Fibroblast of lung (primary cell): ENCODE results near the gene APBB2. TPM values are rescaled to one million over a fixed set of nuclear protein-coding genes. Genes with fewer than 3 reads are reported as not detected.
A peak's percentile ranks its signal among the peaks of the same experiment; 100 is the strongest.

Experiments used
- DNase-seq, 2 donors: peaks; one replicate each; pipeline versions ENCODE4 v3.0.0 to v3.0.0-alpha.2; 2010; ENCODE audit warnings: low read depth in 2 of 2
- H2AFZ ChIP-seq: 2 replicates; pipeline ENCODE4 v1.5.1; 2012; ENCODE audit warnings: low read length, control low read depth, inconsistent platforms
- H3K27ac ChIP-seq: 2 replicates; pipeline ENCODE4 v1.5.1; 2011; ENCODE audit warnings: low read length, control low read depth; ENCODE audit not compliant: insufficient read depth
- H3K27me3 ChIP-seq: 2 replicates; pipeline ENCODE4 v1.5.1; 2011; ENCODE audit warnings: mild to moderate bottlenecking, low read length; ENCODE audit not compliant: control insufficient read depth, insufficient read depth
- H3K36me3 ChIP-seq: 2 replicates; pipeline ENCODE4 v1.5.1; 2011; ENCODE audit warnings: low read length; ENCODE audit not compliant: control insufficient read depth, insufficient read depth
- H3K4me1 ChIP-seq: 2 replicates; pipeline ENCODE4 v1.5.1; 2011; ENCODE audit warnings: low read length; ENCODE audit not compliant: control insufficient read depth, insufficient read depth; ENCODE audit errors: extremely low read depth
- H3K4me2 ChIP-seq: 2 replicates; pipeline ENCODE4 v1.5.1; 2011; ENCODE audit warnings: low read length, control low read depth; ENCODE audit not compliant: insufficient read depth; ENCODE audit errors: extremely low read depth
- H3K4me3 ChIP-seq, 4 experiments: fragments of 200-600 bp in 1 of 4; sonication (generic) in 1 of 4; replicated peaks in 1 of 4; 2 replicates each; pipeline ENCODE4 v1.5.1; 2011 to 2016; ENCODE audit warnings: low read length in 4 of 4, low read depth in 3 of 4, mild to moderate bottlenecking in 3 of 4, control low read depth in 2 of 4, inconsistent platforms in 1 of 4, mixed read lengths in 1 of 4; ENCODE audit not compliant: insufficient read depth in 1 of 4; ENCODE audit errors: control extremely low read depth in 1 of 4
- H3K79me2 ChIP-seq: 2 replicates; pipeline ENCODE4 v1.5.1; 2012; ENCODE audit warnings: mild to moderate bottlenecking, low read length, inconsistent platforms; ENCODE audit not compliant: control insufficient read depth, insufficient read depth
- H3K9ac ChIP-seq: 2 replicates; pipeline ENCODE4 v1.5.1; 2011; ENCODE audit warnings: mild to moderate bottlenecking, low read length, control low read depth; ENCODE audit not compliant: insufficient read depth
- H3K9me3 ChIP-seq: 2 replicates; pipeline ENCODE4 v1.5.1; 2012; ENCODE audit warnings: low read depth, low read length; ENCODE audit not compliant: control insufficient read depth, insufficient read depth
- H4K20me1 ChIP-seq: 2 replicates; pipeline ENCODE4 v1.5.1; 2011; ENCODE audit warnings: low read length; ENCODE audit not compliant: control insufficient read depth, insufficient read depth; ENCODE audit errors: extremely low read depth
- EZH2 ChIP-seq: IDR thresholded peaks from 2 replicates; pipeline ENCODE4 v1.5.1; 2012; ENCODE audit warnings: low read length, control low read depth, mild to moderate bottlenecking; ENCODE audit errors: missing control alignments
- polyA plus RNA-seq, 2 donors: library from polyadenylated mRNA; depleted of rRNA in 1 of 2; stranded (reverse) in 1 of 2; unstranded in 1 of 2; fragments of >200 nt; gene quantifications; 2 replicates each; pipeline ENCODE4 v1.2.1, GENCODE V29; 2011 to 2012; ENCODE audit warnings: missing spikeins in 1 of 2
- total RNA-seq: library from RNA; depleted of rRNA; stranded (reverse); fragments of >200 nt; gene quantifications from 2 replicates; pipeline ENCODE4 v1.2.1, GENCODE V29; 2014
- TF ChIP-seq, protein P1 (sequence below), 2 donors: IDR thresholded peaks in 1 of 2; conservative IDR thresholded peaks in 1 of 2; 1 replicate in 1 of 2; 2 replicates in 1 of 2; pipeline ENCODE4 v1.5.1; 2011 to 2012; ENCODE audit warnings: low read length in 2 of 2, control low read depth in 1 of 2, inconsistent platforms in 1 of 2, low read depth in 1 of 2, mild to moderate bottlenecking in 1 of 2

The APBB2 gene
- total and polyA plus RNA-seq, 2 donors (not counting 1 experiment from before 2014, with no cell fraction given) = 25.1 to 29.8 TPM

GRCh38 chr4:41057467-41057866 lies 156.9 kb downstream of the APBB2 start:
- no peaks in the 10 kb centered on the region for H3K79me2 ChIP-seq
- no peaks in the 10 kb centered on the region for H4K20me1 ChIP-seq
- H3K9ac ChIP-seq = no peak overlapping the region
- H3K4me3 ChIP-seq = no peak overlapping the region
- H3K4me2 ChIP-seq = no peak overlapping the region
- no peak for TF ChIP-seq EZH2
- TF ChIP-seq, protein P1, sequence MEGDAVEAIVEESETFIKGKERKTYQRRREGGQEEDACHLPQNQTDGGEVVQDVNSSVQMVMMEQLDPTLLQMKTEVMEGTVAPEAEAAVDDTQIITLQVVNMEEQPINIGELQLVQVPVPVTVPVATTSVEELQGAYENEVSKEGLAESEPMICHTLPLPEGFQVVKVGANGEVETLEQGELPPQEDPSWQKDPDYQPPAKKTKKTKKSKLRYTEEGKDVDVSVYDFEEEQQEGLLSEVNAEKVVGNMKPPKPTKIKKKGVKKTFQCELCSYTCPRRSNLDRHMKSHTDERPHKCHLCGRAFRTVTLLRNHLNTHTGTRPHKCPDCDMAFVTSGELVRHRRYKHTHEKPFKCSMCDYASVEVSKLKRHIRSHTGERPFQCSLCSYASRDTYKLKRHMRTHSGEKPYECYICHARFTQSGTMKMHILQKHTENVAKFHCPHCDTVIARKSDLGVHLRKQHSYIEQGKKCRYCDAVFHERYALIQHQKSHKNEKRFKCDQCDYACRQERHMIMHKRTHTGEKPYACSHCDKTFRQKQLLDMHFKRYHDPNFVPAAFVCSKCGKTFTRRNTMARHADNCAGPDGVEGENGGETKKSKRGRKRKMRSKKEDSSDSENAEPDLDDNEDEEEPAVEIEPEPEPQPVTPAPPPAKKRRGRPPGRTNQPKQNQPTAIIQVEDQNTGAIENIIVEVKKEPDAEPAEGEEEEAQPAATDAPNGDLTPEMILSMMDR (conservative IDR thresholded peaks at IDR 0.05 in 1 of 2, IDR thresholded peaks at IDR 0.05 in 1 of 2; ENCODE audit: low read depth in 1 of 2, low read length in 2 of 2) = no peak
- no peak overlapping the region for H3K27ac ChIP-seq
- peak in 1 of 2 donors; percentile 79 for DNase-seq
- H3K36me3 ChIP-seq = no peaks in the 10 kb centered on the region
- peaks cover 3% of the 10 kb centered on the region for H3K4me1 ChIP-seq
- H3K27me3 ChIP-seq = no peaks in the 10 kb centered on the region
- H3K9me3 ChIP-seq = no peaks in the 10 kb centered on the region
- H2AFZ ChIP-seq = no peak overlapping the region

DNA sequence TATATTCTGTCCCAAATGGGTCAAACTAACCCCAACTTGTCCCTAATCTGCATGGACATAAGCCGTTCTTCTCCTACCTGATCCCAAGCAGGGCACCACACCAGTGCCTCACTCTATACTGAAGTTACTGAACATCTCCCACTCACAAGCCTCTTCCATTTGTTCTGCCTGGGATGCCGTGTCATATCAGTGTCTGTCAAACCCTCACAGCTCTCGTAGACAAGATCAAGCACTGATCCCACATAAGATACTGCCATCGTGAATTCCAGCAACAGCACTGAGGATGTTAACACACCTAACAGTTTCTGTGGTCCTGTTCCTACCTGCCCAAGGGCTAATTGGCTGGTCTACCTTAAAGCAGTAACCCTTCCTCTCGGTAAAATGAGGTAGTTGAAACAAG lies 162.1 kb downstream of the APBB2 start:
- Histone ChIP-seq H3K9me3 (no peaks in the 10 kb centered on the region), H2AFZ (no peak overlapping the region), H3K4me2 (no peak overlapping the region), H3K4me3 (no peak overlapping the region), H4K20me1 (no peaks in the 10 kb centered on the region), H3K79me2 (no peaks in the 10 kb centered on the region), H3K36me3 (no peaks in the 10 kb centered on the region), H3K27me3 (no peaks in the 10 kb centered on the region), H3K9ac (no peak overlapping the region), H3K27ac (no peak overlapping the region), H3K4me1 (no peaks in the 10 kb centered on the region)
- DNase-seq = no peak
- TF ChIP-seq, protein P1 (conservative IDR thresholded peaks at IDR 0.05 in 1 of 2, IDR thresholded peaks at IDR 0.05 in 1 of 2; ENCODE audit: low read depth in 1 of 2, low read length in 2 of 2) = no peak
- TF ChIP-seq EZH2 = no peak

DNA sequence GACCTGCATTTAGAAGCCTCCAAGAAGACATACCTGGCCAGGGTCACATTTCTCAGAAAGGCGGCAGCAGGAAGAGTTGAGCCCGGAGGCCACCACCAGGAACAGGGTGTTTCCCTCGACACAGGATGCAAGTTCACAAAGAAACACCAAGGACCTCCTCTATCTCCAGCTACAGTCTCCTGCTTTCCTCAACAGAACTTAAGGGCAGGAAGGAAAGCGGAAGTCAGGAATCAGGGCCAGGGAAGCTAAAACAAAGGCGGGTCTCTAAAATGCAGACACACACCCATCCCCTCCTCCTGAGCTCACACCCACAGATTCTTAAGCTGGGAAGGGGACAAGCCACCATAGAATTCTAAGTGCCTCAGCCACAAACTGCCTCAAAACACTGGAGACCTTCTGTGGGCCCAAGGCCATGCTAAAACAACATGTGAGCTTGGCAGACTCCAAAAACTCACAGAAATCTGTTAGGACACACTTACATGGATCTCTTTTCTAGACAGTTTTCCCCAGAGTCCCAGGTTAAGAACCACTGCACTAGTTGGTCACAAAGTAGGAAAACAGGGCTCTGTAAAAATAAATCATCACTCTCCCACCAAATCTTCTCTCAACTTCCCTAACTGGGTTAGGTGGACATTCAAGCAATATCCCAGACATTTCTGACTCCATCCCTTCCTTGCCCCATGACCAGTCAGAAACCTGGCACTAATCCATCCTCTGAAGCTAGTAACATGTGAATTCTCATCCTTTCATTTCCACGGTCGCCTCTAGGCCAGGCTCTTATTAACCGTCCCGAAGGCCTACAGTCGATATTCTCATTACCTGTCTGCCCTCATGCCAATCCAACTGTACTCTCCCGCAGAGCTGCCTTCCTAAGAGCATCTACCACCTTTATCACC lies 163.2 kb downstream of the APBB2 start:
- no peak overlapping the region for H3K4me3 ChIP-seq
- no peak overlapping the region for H3K27ac ChIP-seq
- no peaks in the 10 kb centered on the region for H3K4me1 ChIP-seq
- no peaks in the 10 kb centered on the region for H3K27me3 ChIP-seq
- DNase-seq = no peak
- H2AFZ ChIP-seq = no peak overlapping the region
- H3K9ac ChIP-seq = no peak overlapping the region
- H3K79me2 ChIP-seq = no peaks in the 10 kb centered on the region
- H3K4me2 ChIP-seq = no peak overlapping the region
- H3K9me3 ChIP-seq = no peaks in the 10 kb centered on the region
- TF ChIP-seq, protein P1 (conservative IDR thresholded peaks at IDR 0.05 in 1 of 2, IDR thresholded peaks at IDR 0.05 in 1 of 2; ENCODE audit: low read depth in 1 of 2, low read length in 2 of 2) = no peak
- no peak for TF ChIP-seq EZH2
- no peaks in the 10 kb centered on the region for H3K36me3 ChIP-seq
- H4K20me1 ChIP-seq = no peaks in the 10 kb centered on the region
